GM12878 (cell line): ENCODE measurements around the gene HYI. TPM values are rescaled to one million over a fixed set of nuclear protein-coding genes. Genes with fewer than 3 reads are reported as not detected.

Experiments
- ATAC-seq: fragments of 200-7000 bp; cut with Tn5 transposase; 3 replicates; pipeline ENCODE4 v1.9.1; 2020; ENCODE audit warnings: mild to moderate bottlenecking, moderate library complexity
- BruUV-seq: library from RNA; stranded (reverse); fragments of 400-500 nt; replicated peaks from 2 replicates; lab custom pipeline; 2021; lab: Mats Ljungman, UMichigan
- CTCF ChIA-PET: fragments of 300-600 bp; sonication (Branson Sonifier 250); formaldehyde crosslinking; extraction: SDS; loops from one replicate; lab custom pipeline; 2021; ENCODE audit warnings: inconsistent platforms; lab: Yijun Ruan, JAX
- POLR2A ChIA-PET: fragments of 350-600 bp; formaldehyde crosslinking; extraction: SDS; loops from one replicate; lab custom pipeline; 2021; ENCODE audit warnings: inconsistent platforms; lab: Charles Lee
- RAD21 ChIA-PET: fragments of 300-600 bp; sonication (Branson Sonifier 250); formaldehyde crosslinking; loops from one replicate; lab custom pipeline; 2023; ENCODE audit warnings: antibody characterized with exemption; ENCODE audit not compliant: unreplicated experiment; lab: Charles Lee
- SMC1A ChIA-PET: fragments of 300-600 bp; sonication (Branson Sonifier 250); formaldehyde crosslinking; loops from one replicate; lab custom pipeline; 2023; ENCODE audit not compliant: unreplicated experiment, uncharacterized antibody; lab: Charles Lee
- DNase-seq: peaks from one replicate; pipeline ENCODE4 v3.0.0-alpha.2; 2011; ENCODE audit warnings: low read depth, low spot score
- FAIRE-seq: peaks from 3 replicates; lab custom pipeline; 2011; peaks lifted over from hg19 to GRCh38; lab: Jason Lieb, UNC
- H2AFZ ChIP-seq: 2 replicates; pipeline ENCODE4 v1.6.0; 2011; ENCODE audit warnings: low read depth, low read length, control low read depth; ENCODE audit not compliant: control insufficient read depth
- H3K27ac ChIP-seq: 2 replicates; pipeline ENCODE4 v1.5.1; 2011; ENCODE audit warnings: control low read depth; ENCODE audit not compliant: control insufficient read depth, insufficient read depth
- H3K27me3 ChIP-seq, 2 experiments: replicated peaks in 1 of 2; 2 replicates each; pipeline versions ENCODE4 v1.6.0 to v1.6.1; 2011; ENCODE audit warnings: low read length in 1 of 2; ENCODE audit not compliant: control insufficient read depth in 2 of 2, insufficient read depth in 2 of 2
- H3K36me3 ChIP-seq, 2 experiments: 2 replicates each; pipeline ENCODE4 v1.5.1; 2011; ENCODE audit warnings: low read length in 1 of 2; ENCODE audit not compliant: control insufficient read depth in 2 of 2, insufficient read depth in 2 of 2
- H3K4me1 ChIP-seq: 2 replicates; pipeline ENCODE4 v1.6.1; 2011; ENCODE audit warnings: mild to moderate bottlenecking, low read length, moderate library complexity, mixed read lengths; ENCODE audit not compliant: control insufficient read depth, insufficient read depth
- H3K4me2 ChIP-seq: 2 replicates; pipeline ENCODE4 v1.6.0; 2011; ENCODE audit warnings: control low read depth; ENCODE audit not compliant: control insufficient read depth, insufficient read depth
- H3K4me3 ChIP-seq: fragments of 200-600 bp; sonication (generic); 2 replicates; pipeline ENCODE4 v1.5.1; 2016
- H3K79me2 ChIP-seq: 2 replicates; pipeline ENCODE4 v1.6.0; 2011; ENCODE audit warnings: low read length; ENCODE audit not compliant: control insufficient read depth, insufficient read depth
- H3K9ac ChIP-seq: 2 replicates; pipeline ENCODE4 v1.8.0; 2011; ENCODE audit warnings: low read length, control low read depth, mixed read lengths; ENCODE audit not compliant: control insufficient read depth, insufficient read depth
- H3K9me3 ChIP-seq: replicated peaks from 3 replicates; pipeline ENCODE4 v1.5.1; 2011; ENCODE audit warnings: mild to moderate bottlenecking, low read length; ENCODE audit not compliant: control insufficient read depth, insufficient read depth
- H4K20me1 ChIP-seq: 2 replicates; pipeline ENCODE4 v1.6.0; 2011; ENCODE audit not compliant: control insufficient read depth, insufficient read depth
- BHLHE40 ChIP-seq, 2 experiments: fragments of 450-650 bp in 1 of 2; IDR thresholded peaks; 2 replicates each; pipeline ENCODE4 v1.6.1; 2011 to 2017; ENCODE audit warnings: low read depth in 2 of 2, borderline replicate concordance in 1 of 2, improper control_type of control experiment in 1 of 2, low read length in 1 of 2, mild to moderate bottlenecking in 1 of 2
- BMI1 ChIP-seq: fragments of 450-650 bp; IDR thresholded peaks from 2 replicates; pipeline ENCODE4 v1.6.1; 2016; ENCODE audit warnings: mild to moderate bottlenecking, moderate library complexity, borderline replicate concordance
- CBX3 ChIP-seq: fragments of 200-600 bp; sonication (generic); IDR thresholded peaks from 2 replicates; pipeline ENCODE4 v1.6.1; 2016; ENCODE audit warnings: low read depth, borderline replicate concordance
- FOXM1 ChIP-seq: IDR thresholded peaks from 2 replicates; pipeline ENCODE4 v1.6.1; 2012; ENCODE audit warnings: low read depth, mild to moderate bottlenecking, inconsistent platforms, low read length, moderate library complexity
- IKZF1 ChIP-seq: fragments of 450-650 bp; conservative IDR thresholded peaks from 2 replicates; pipeline ENCODE4 v1.6.1; 2017; ENCODE audit warnings: antibody characterized with exemption, mild to moderate bottlenecking
- IKZF2 ChIP-seq, 2 experiments: fragments of 450-650 bp; IDR thresholded peaks; 2 replicates each; pipeline ENCODE4 v1.6.1; 2017; ENCODE audit warnings: mild to moderate bottlenecking in 2 of 2, moderate library complexity in 2 of 2
- SIN3A ChIP-seq: IDR thresholded peaks from 2 replicates; pipeline ENCODE4 v1.6.1; 2012; ENCODE audit warnings: low read depth, low read length, improper control_type of control experiment
- SMAD5 ChIP-seq: IDR thresholded peaks from 2 replicates; pipeline ENCODE4 v1.6.1; 2016; ENCODE audit warnings: antibody characterized with exemption, low read depth
- ZZZ3 ChIP-seq: IDR thresholded peaks from 2 replicates; pipeline ENCODE4 v1.6.1; 2011; ENCODE audit warnings: low read depth; ENCODE audit not compliant: control insufficient read depth, insufficient read length
- WGBS: methylation state at CpG from one replicate; pipeline ENCODE4 v1.1.6; 2016; ENCODE audit warnings: low lambda C conversion rate; ENCODE audit not compliant: insufficient replicate concordance, insufficient coverage; ENCODE audit errors: missing lambda C conversion rate; 5-methylcytosine and 5-hydroxymethylcytosine counted together
- in situ Hi-C: fragments of 300-500 bp; cut with MboI; formaldehyde crosslinking; loops from 9 replicates; pipeline ENCODE4 v1.14.3; 2018; ENCODE audit warnings: mixed read lengths
- intact Hi-C: fragments of 100-400 bp; cut with micrococcal nuclease; formaldehyde crosslinking; loops from one replicate; pipeline ENCODE4 v1.14.2; 2022; ENCODE audit not compliant: unreplicated experiment
- polyA plus RNA-seq, 11 experiments: library from polyadenylated mRNA; depleted of rRNA in 4 of 11; unstranded in 6 of 11; stranded (reverse) in 5 of 11; fragments of >200 nt; fragmentation: Nextera tagmentation in 4 of 11; fragmentation: Illumina TruSeq in 1 of 11; extraction: Ambion mirVana in 4 of 11; extraction: Trizol in 1 of 11; gene quantifications; 1 replicate in 1 of 11; 2 replicates in 10 of 11; pipeline versions ENCODE4 v1.2.1 to v1.2.3, GENCODE V29; 2011 to 2016; ENCODE audit warnings: inconsistent platforms in 2 of 11, missing spikeins in 2 of 11, low read depth in 1 of 11
- total RNA-seq, 4 experiments: library from RNA; depleted of rRNA in 3 of 4; stranded (reverse); fragments of >200 nt in 3 of 4; fragmentation: Illumina TruSeq in 1 of 4; extraction: Trizol in 1 of 4; gene quantifications; 2 replicates each; pipeline versions ENCODE4 v1.2.1 to v1.2.3, GENCODE V29; 2013 to 2021
- TF ChIP-seq, protein P1 (sequence below): fragments of 450-650 bp; formaldehyde crosslinking; IDR thresholded peaks from 2 replicates; pipeline ENCODE4 v1.4.0; 2020; ENCODE audit warnings: mild to moderate bottlenecking, moderate library complexity

HYI gene
- total and polyA plus RNA-seq, 10 of the 15 experiments (the other 5 are each of a cell fraction or from before 2014, with no cell fraction given), result 0.27 to 5.5 (median 2.0) TPM

GRCh38 chr1:43491061-43491460, 37.3 kb upstream of the HYI start:
- intact Hi-C loops, result no loop called here
- SMC1A ChIA-PET, result no interaction called here
- POLR2A ChIA-PET, result interaction anchor here (0.6 kb wide), 1 partner anchor 29 kb away, joined by 3 read pairs; no protein-coding TSS in a partner anchor
- no peak for FAIRE-seq
- no peak overlapping the region for H3K27ac ChIP-seq
- WGBS, result no CpG with 5 or more reads among the region's 1 CpG
- H3K27me3 ChIP-seq, result peaks cover 0 to 1% of the 10 kb centered on the region in 2 experiments; a peak in 2 of 4 replicates
- H3K9me3 ChIP-seq, result peaks cover 2% of the 10 kb centered on the region; the same call in 2 of the 3 replicates
- no peak for ATAC-seq
- no peaks in the 10 kb centered on the region for H4K20me1 ChIP-seq
- CTCF ChIA-PET, result interaction anchor here (0.8 kb wide), 1 partner anchor 272 kb away, joined by 3 read pairs; no protein-coding TSS in a partner anchor
- in situ Hi-C loops, result no loop called here
- no TSS peak for BruUV-seq
- DNase-seq, result no peak
- RAD21 ChIA-PET, result no interaction called here
- no peak overlapping the region for H3K4me2 ChIP-seq
- no peaks in the 10 kb centered on the region for H3K4me1 ChIP-seq
- no peak overlapping the region for H2AFZ ChIP-seq
- no peaks in the 10 kb centered on the region for H3K36me3 ChIP-seq
- H3K4me3 ChIP-seq, result no peak overlapping the region
- no peaks in the 10 kb centered on the region for H3K79me2 ChIP-seq
- no peak overlapping the region for H3K9ac ChIP-seq
- TF ChIP-seq SMAD5, result no peak
- no peak for TF ChIP-seq BHLHE40 (IDR thresholded peaks at IDR 0.05; ENCODE audit: borderline replicate concordance in 1 of 2, low read depth in 2 of 2, low read length in 1 of 2)
- TF ChIP-seq, all 136 proteins: peak for 0

- FAIRE-seq (no peak), ATAC-seq (no peak), DNase-seq (no peak)
- H3K4me3 ChIP-seq, result no peak overlapping the region
- H3K27me3 ChIP-seq, result no peaks in the 10 kb centered on the region
- SMC1A ChIA-PET, result no interaction called here
- no peak for TF ChIP-seq BMI1
- TF ChIP-seq CBX3, result no peak
- TF ChIP-seq, protein P1, sequence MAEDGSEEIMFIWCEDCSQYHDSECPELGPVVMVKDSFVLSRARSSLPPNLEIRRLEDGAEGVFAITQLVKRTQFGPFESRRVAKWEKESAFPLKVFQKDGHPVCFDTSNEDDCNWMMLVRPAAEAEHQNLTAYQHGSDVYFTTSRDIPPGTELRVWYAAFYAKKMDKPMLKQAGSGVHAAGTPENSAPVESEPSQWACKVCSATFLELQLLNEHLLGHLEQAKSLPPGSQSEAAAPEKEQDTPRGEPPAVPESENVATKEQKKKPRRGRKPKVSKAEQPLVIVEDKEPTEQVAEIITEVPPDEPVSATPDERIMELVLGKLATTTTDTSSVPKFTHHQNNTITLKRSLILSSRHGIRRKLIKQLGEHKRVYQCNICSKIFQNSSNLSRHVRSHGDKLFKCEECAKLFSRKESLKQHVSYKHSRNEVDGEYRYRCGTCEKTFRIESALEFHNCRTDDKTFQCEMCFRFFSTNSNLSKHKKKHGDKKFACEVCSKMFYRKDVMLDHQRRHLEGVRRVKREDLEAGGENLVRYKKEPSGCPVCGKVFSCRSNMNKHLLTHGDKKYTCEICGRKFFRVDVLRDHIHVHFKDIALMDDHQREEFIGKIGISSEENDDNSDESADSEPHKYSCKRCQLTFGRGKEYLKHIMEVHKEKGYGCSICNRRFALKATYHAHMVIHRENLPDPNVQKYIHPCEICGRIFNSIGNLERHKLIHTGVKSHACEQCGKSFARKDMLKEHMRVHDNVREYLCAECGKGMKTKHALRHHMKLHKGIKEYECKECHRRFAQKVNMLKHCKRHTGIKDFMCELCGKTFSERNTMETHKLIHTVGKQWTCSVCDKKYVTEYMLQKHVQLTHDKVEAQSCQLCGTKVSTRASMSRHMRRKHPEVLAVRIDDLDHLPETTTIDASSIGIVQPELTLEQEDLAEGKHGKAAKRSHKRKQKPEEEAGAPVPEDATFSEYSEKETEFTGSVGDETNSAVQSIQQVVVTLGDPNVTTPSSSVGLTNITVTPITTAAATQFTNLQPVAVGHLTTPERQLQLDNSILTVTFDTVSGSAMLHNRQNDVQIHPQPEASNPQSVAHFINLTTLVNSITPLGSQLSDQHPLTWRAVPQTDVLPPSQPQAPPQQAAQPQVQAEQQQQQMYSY (CRISPR knock-in tag), result no peak
- TF ChIP-seq ZZZ3, result no peak
- no peak for TF ChIP-seq IKZF2 (IDR thresholded peaks at IDR 0.05)
- TF ChIP-seq IKZF1, result no peak
- TF ChIP-seq FOXM1, result no peak
- TF ChIP-seq SIN3A, result no peak
- intact Hi-C loops (no loop called here), in situ Hi-C loops (no loop called here)
- H3K79me2 ChIP-seq, result no peaks in the 10 kb centered on the region
- H2AFZ ChIP-seq, result no peak overlapping the region
- RAD21 ChIA-PET, result no interaction called here
- WGBS, result 0% methylated on average over 1 of the region's 1 CpG
- POLR2A ChIA-PET, result no interaction called here
- no TSS peak for BruUV-seq
- no peaks in the 10 kb centered on the region for H3K4me1 ChIP-seq
- no peak overlapping the region for H3K4me2 ChIP-seq
- H4K20me1 ChIP-seq, result no peaks in the 10 kb centered on the region
- H3K36me3 ChIP-seq, result no peaks in the 10 kb centered on the region
- no peak overlapping the region for H3K27ac ChIP-seq
- peaks cover 2% of the 10 kb centered on the region; the same call in 2 of the 3 replicates for H3K9me3 ChIP-seq
- CTCF ChIA-PET, result no interaction called here
- no peak overlapping the region for H3K9ac ChIP-seq
Measured at GRCh38 chr1:43488165-43488564, 34.4 kb upstream of the HYI start.
